Smooth muscle cell (in vitro differentiated cells): ENCODE results near the gene ADK. TPM values are rescaled to one million over a fixed set of nuclear protein-coding genes. Genes with fewer than 3 reads are reported as not detected.

Experiments used
- DNase-seq: peaks from one replicate; lab custom pipeline; 2025; ENCODE audit not compliant: unreplicated experiment; lab: John Stamatoyannopoulos, UW
- H2AFZ ChIP-seq: fragments of 200-600 bp; sonication (generic); 2 replicates; pipeline ENCODE4 v1.6.0; 2016; ENCODE audit warnings: antibody characterized with exemption, low read depth, mild to moderate bottlenecking
- H3F3A ChIP-seq: fragments of 200-600 bp; sonication (generic); 2 replicates; pipeline ENCODE4 v1.6.0; 2017; ENCODE audit warnings: antibody characterized with exemption, low read depth
- H3K27ac ChIP-seq: fragments of 200-600 bp; sonication (generic); 2 replicates; pipeline ENCODE4 v1.5.1; 2016; ENCODE audit warnings: low read depth, mild to moderate bottlenecking
- H3K27me3 ChIP-seq: fragments of 200-600 bp; sonication (generic); 2 replicates; pipeline ENCODE4 v1.6.1; 2016; ENCODE audit warnings: low read depth, mild to moderate bottlenecking
- H3K36me3 ChIP-seq: fragments of 200-600 bp; sonication (generic); 2 replicates; pipeline ENCODE4 v1.5.1; 2016; ENCODE audit warnings: low read depth
- H3K4me1 ChIP-seq: fragments of 200-600 bp; sonication (generic); 2 replicates; pipeline ENCODE4 v1.5.1; 2016; ENCODE audit warnings: low read depth
- H3K4me2 ChIP-seq: fragments of 200-600 bp; sonication (generic); 2 replicates; pipeline ENCODE4 v1.6.0; 2016; ENCODE audit warnings: mild to moderate bottlenecking
- H3K4me3 ChIP-seq: fragments of 200-600 bp; sonication (generic); 2 replicates; pipeline ENCODE4 v1.5.1; 2016; ENCODE audit warnings: mild to moderate bottlenecking
- H3K79me2 ChIP-seq: fragments of 200-600 bp; sonication (generic); 2 replicates; pipeline ENCODE4 v1.6.0; 2016; ENCODE audit warnings: low read depth, mild to moderate bottlenecking
- H3K9ac ChIP-seq: fragments of 200-600 bp; sonication (generic); 2 replicates; pipeline ENCODE4 v1.6.0; 2016; ENCODE audit warnings: low read depth
- H3K9me3 ChIP-seq: fragments of 200-600 bp; sonication (generic); replicated peaks from 2 replicates; pipeline ENCODE4 v1.5.1; 2016; ENCODE audit warnings: low read depth
- H4K20me1 ChIP-seq: fragments of 200-600 bp; sonication (generic); 2 replicates; pipeline ENCODE4 v1.6.0; 2016; ENCODE audit warnings: low read depth
- WGBS: methylation state at CpG from one replicate; pipeline ENCODE4 v1.1.7; 2016; ENCODE audit warnings: low lambda C conversion rate; 5-methylcytosine and 5-hydroxymethylcytosine counted together
- polyA plus RNA-seq: library from polyadenylated mRNA; unstranded; fragments of >200 nt; fragmentation: Nextera tagmentation; extraction: Ambion mirVana; gene quantifications from 2 replicates; pipeline ENCODE4 v1.2.1, GENCODE V29; 2016
- total RNA-seq: library from RNA; depleted of rRNA; stranded (reverse); fragments of >200 nt; gene quantifications from 2 replicates; pipeline ENCODE4 v1.2.3, GENCODE V29; 2014
- TF ChIP-seq, protein P1 (sequence below): fragments of 200-600 bp; sonication (generic); IDR thresholded peaks from 2 replicates; pipeline ENCODE4 v1.5.1; 2017; ENCODE audit warnings: borderline replicate concordance, mild to moderate bottlenecking, antibody characterized with exemption; ENCODE audit not compliant: insufficient read depth, poor library complexity, severe bottlenecking

Gene ADK
- total and polyA plus RNA-seq, 2 experiments from 2014 or later = 19.4 to 25.1 TPM

DNA sequence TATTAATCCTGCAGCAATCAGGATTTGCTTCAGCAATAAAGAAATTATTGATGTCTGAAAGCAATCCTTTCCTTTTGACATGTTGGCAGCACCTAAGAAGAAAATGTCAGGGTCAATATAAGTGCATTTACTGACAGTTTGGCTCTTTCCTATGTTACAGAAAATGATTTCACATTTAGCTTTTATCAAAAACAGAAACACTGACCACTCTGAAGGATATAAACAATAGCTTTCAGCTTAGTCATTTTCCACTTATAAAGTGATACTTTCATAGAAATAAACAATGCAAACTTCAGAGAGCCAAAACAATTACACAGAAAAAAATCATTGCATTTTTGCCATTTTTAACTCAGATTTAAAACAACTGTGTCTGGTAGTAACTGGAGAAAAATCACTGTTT is 349.8 kb downstream of the ADK start:
- no peak for DNase-seq
- Histone ChIP-seq H2AFZ (no peak overlapping the region), H3F3A (no peaks in the 10 kb centered on the region), H3K36me3 (no peaks in the 10 kb centered on the region), H3K79me2 (no peaks in the 10 kb centered on the region), H3K4me1 (no peaks in the 10 kb centered on the region), H3K9ac (no peak overlapping the region), H3K4me3 (no peak overlapping the region), H4K20me1 (no peaks in the 10 kb centered on the region), H3K27me3 (no peaks in the 10 kb centered on the region), H3K9me3 (no peaks in the 10 kb centered on the region), H3K4me2 (peak overlapping the region; percentile 6), H3K27ac (no peak overlapping the region)
- TF ChIP-seq, protein P1, sequence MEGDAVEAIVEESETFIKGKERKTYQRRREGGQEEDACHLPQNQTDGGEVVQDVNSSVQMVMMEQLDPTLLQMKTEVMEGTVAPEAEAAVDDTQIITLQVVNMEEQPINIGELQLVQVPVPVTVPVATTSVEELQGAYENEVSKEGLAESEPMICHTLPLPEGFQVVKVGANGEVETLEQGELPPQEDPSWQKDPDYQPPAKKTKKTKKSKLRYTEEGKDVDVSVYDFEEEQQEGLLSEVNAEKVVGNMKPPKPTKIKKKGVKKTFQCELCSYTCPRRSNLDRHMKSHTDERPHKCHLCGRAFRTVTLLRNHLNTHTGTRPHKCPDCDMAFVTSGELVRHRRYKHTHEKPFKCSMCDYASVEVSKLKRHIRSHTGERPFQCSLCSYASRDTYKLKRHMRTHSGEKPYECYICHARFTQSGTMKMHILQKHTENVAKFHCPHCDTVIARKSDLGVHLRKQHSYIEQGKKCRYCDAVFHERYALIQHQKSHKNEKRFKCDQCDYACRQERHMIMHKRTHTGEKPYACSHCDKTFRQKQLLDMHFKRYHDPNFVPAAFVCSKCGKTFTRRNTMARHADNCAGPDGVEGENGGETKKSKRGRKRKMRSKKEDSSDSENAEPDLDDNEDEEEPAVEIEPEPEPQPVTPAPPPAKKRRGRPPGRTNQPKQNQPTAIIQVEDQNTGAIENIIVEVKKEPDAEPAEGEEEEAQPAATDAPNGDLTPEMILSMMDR = no peak

DNA sequence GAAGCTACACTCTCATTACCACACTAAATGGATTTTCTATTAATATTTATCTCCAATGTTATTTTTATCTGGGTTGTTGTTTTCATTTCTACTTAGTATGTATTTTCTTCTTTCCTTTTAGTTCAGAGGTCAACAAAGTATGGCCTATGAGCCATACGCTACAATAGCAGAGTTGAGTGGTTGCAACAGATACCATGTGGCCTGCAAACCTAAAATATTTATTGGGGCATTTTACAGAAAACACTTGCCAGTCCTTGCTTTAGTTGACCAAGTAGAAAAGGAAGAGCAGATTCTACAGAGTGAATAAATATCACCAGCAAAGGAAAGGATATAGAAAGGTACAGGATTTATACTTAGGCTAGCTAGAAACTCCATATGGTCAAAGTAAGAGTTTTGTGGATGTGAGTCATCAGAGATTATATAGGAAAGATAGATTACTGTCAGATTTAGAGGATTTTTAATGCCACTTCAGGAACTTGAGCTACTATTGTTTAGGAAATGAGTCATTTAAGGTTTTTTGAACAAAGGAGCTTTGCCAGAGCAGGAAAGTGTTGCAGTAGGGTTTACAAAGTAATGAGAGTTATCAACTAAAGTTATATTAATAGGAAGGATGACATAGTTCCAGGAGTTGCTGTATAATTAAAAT is 352.1 kb downstream of the ADK start:
- Histone ChIP-seq H3K9me3 (no peaks in the 10 kb centered on the region), H3K27ac (peak overlapping the region; percentile 2), H3K36me3 (no peaks in the 10 kb centered on the region), H3K4me3 (no peak overlapping the region), H3K4me1 (no peaks in the 10 kb centered on the region), H3K79me2 (no peaks in the 10 kb centered on the region), H3K9ac (no peak overlapping the region), H3K27me3 (no peaks in the 10 kb centered on the region), H3K4me2 (peak overlapping the region; percentile 50), H2AFZ (no peak overlapping the region), H3F3A (no peaks in the 10 kb centered on the region), H4K20me1 (no peaks in the 10 kb centered on the region)
- no peak for DNase-seq
- WGBS = 62% methylated on average over 1 of the region's 1 CpG
- TF ChIP-seq, protein P1 = no peak

GRCh38 chr10:74507951-74508350 is 356.9 kb downstream of the ADK start:
- TF ChIP-seq, protein P1 = no peak
- peaks cover 13% of the 10 kb centered on the region for H3K9me3 ChIP-seq
- no peak overlapping the region for H3K9ac ChIP-seq

GRCh38 chr10:74510594-74510993 is 359.6 kb downstream of the ADK start:
- H2AFZ ChIP-seq = no peak overlapping the region
- no peaks in the 10 kb centered on the region for H3K4me1 ChIP-seq
- H3K9me3 ChIP-seq = peaks cover 21% of the 10 kb centered on the region
- H3K79me2 ChIP-seq = peaks cover 4% of the 10 kb centered on the region
- WGBS = 96% methylated on average over 3 of the region's 3 CpGs
- DNase-seq = no peak
- no peak overlapping the region for H3K4me3 ChIP-seq
- H3K9ac ChIP-seq = no peak overlapping the region
- H3K27ac ChIP-seq = no peak overlapping the region
- no peak overlapping the region for H3K4me2 ChIP-seq
- no peaks in the 10 kb centered on the region for H3F3A ChIP-seq
- no peaks in the 10 kb centered on the region for H4K20me1 ChIP-seq
- H3K36me3 ChIP-seq = peaks cover 6% of the 10 kb centered on the region
- TF ChIP-seq, protein P1 = no peak
- H3K27me3 ChIP-seq = no peaks in the 10 kb centered on the region

More at GRCh38 chr10:74507951-74508350, 356.9 kb downstream of the ADK start:
- no peak for DNase-seq
- no peak overlapping the region for H3K4me3 ChIP-seq
- H3K27ac ChIP-seq = no peak overlapping the region
- no peak overlapping the region for H3K4me2 ChIP-seq
- H3K4me1 ChIP-seq = no peaks in the 10 kb centered on the region
- H2AFZ ChIP-seq = no peak overlapping the region
- no peaks in the 10 kb centered on the region for H3K79me2 ChIP-seq
- no peaks in the 10 kb centered on the region for H4K20me1 ChIP-seq
- WGBS = 52% methylated on average over 1 of the region's 1 CpG
- no peaks in the 10 kb centered on the region for H3F3A ChIP-seq
- peaks cover under 1% of the 10 kb centered on the region for H3K36me3 ChIP-seq
- H3K27me3 ChIP-seq = no peaks in the 10 kb centered on the region
